Left hindlimb (tissue), 1 donor: ENCODE data around the gene GAGE10.

Experiments used
- DNase-seq: peaks from one replicate; pipeline ENCODE4 v3.0.0-alpha.2; 2018

The GAGE10 gene, protein sequence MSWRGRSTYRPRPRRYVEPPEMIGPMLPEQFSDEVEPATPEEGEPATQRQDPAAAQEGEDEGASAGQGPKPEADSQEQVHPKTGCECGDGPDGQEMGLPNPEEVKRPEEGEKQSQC

DNA sequence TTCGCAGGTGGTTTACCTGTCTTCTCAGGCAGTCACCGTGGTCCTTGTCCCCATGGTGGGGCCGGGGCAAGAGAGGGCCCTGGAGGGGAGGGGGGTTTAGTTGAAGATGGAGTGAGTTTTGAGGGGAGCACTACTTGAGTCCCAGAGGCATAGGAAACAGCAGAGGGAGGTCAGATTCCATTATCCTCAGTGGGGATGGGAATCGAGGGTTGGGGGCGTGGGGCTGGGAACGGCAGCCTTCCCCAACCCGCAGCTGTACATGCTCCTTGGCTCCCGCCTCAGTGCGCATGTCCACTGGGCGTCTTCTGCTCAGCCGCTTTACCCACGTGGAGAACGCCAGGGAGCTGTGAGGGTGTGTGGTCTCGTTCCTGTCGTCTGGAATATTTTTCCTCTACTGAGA, at the start of gene GAGE10:
GAGE10 (plus strand) TSS at position 301 of the 400 bp plus-strand sequence. CDS start 1,214 bp downstream, outside the sequence.
- DNase-seq: no peak

DNA sequence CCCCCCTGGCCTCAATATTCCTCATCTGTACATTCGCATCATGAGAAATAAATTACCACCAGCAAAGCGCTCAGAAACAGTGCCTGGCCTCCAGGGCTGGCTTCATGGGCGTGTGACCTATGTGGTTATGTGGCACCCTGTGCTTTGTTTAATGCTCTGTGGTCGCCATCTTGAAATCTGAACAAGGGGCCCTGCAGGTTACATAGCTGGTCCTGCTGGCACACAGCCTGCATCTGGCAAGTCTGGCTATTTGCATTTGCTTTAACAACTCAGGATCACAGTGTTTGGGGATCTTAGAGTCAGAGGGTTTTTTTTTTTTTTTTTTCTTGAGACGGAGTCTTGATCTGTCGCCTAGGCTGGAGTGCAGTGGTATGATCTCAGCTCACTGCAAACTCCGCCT, 48.8 kb upstream of the GAGE10 start:
- no peak for DNase-seq

DNA sequence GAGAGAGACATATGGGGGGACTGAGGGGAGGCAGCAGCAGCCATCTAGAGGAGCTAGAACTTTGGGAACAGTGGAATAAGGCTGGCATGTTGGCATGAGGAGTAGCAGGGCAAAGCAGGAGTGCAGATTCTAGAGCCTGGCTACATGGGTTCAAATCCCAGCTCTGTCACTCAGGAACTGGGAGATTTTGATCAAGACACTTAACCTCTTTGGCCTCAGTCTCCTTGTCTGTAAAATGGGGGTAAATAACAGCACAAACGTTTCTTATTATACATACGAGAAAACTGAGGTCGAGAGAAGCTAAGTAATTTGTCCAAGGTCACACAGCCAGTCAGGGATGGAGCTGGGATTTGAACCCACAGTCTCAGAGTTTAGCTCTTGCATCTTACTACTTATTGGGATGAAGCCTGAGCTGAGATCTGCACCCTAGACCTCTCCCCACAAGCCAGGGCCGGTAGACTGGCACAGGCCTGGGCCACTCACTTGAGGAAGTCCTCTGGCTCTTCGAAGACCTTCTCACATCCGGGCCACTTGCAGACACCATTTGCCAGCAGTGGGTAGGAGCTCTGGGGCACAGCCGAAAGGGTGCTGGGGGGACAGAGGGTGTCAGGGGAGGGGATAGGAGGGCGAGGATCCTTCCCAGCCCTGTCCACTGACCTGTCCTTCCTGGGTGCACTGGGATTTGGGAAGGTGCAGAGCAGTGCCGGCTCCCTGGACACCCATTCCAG, 47.0 kb upstream of the GAGE10 start:
- no peak for DNase-seq

DNA sequence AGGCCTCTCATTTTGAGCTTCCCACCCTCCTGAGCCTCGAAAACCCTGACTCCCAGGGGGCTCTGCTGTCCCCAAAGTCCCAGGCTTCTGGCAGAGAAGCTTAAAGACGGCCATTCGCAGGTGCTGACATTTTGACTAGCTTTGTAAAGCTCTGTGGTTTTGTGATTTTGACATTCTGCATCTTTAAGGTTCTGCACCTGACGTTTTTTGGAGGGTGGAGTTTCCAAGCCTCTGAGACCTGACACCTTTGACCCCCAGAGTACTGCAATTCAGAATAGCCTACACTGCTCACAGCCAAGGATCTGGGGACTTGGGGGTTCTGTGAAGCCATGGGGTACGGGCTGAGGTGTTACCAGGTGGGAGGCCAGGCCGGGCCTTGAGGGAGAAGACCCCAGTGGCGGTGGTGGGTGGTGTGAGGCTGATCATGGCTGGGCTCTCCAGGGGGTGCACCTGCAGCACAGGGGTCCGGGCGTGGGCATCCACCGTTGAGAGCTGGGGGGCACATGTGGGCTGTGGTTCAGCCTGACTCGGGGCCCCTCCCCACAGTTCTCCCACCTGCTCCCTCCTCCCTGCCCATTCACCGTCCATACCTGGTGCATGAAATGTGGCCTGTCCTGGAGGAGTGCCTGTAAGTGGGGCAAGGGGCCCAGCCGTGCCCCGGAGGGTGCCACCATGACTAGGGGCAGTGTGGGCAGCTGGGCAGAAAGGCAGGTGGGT, 46.2 kb upstream of the GAGE10 start:
- DNase-seq: no peak

DNA sequence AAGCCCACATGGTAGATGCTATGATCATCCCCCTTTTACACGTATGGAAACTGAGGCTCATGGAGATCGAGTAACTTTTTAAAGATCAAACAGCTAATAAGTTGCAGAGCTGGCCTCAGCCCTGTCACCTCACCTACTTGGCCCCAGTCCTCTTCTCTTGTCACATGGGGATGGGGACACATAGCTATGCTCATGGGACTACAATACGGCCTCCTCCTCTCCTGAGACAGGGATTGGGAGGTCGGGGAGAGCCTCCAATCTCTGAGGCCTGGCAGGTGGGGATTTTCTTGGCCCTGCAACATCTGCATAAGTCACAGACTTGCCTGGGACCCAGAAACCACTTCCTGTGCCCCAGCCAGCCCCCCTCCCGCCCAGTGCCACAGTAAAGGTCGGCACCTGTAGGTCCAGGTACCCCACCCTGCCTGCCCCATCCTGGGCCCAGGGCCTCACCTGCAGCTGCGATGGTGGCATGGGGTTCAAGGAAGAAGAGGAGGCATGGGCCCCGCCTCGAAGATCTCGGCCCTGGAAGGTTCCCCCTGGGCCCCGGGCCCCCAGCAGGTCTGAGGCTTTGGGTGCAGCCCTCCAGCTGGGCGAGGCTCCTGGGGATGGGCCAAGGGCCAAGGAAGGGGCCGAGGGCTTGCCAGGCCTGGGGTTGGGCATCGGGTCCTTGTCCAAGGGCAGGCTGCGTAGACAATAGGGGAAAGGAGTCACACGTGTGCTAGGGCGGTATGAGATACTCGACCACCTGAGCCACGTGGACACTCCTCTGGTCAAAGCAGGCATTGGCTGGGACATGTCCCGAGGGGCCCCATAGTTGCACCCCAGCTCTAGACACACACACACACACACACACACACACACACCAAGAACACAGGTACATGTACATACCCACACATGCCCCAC, 45.3 kb upstream of the GAGE10 start:
- no peak for DNase-seq

DNA sequence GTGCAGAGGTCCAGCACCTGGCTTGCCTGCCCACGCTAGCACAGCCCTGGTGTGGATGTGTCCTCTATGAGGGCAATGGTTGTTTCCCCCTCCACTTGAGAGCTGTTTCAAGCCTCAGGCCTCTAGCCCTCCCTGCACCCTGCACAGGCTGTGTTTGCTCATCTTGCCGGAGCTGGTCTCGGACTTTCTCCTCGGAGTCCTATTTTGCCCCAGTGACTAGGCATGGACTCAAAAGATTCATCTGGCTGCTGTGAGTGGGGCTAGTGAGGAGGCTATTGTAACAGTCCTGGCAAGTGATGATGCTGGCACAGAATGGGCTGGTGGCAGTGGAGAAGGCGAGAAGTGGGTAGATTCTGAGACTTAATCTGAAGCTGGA, 44.7 kb upstream of the GAGE10 start:
- no peak for DNase-seq

DNA sequence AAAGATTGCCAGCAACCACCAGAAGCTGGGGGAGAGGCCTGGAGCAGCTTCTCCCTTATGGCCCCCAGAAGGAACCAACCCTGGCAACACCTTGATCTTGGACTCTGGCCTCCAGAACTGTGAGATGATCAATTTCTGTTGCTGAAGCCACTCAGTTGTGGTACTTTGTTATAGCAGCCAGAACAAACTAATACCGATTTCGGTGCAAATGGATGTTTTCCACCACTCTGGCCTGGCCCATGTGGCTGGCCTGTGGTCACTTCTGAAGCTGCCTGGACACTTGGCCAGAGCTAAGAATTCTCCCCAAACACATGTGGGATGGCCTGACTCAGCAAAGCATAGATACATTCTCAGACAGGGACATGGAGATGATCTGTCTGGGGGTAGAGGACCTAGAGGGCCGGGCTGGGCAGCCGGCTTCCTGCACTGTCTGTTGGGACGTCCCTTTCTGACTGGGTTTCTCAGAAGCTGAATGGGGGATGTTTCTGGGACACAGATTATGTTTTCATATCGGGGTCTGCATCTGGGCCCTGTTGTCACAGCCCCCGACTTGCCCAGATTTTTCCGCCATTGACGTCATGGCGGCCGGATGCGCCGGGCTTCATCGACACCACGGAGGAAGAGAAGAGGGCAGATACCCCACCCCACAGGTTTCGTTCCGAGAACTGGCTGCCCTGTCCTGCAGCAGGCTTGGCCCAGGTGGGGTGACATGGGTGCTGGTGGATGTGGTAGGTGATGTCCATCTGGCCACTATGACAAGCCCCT, 43.0 kb upstream of the GAGE10 start:
- no peak for DNase-seq

DNA sequence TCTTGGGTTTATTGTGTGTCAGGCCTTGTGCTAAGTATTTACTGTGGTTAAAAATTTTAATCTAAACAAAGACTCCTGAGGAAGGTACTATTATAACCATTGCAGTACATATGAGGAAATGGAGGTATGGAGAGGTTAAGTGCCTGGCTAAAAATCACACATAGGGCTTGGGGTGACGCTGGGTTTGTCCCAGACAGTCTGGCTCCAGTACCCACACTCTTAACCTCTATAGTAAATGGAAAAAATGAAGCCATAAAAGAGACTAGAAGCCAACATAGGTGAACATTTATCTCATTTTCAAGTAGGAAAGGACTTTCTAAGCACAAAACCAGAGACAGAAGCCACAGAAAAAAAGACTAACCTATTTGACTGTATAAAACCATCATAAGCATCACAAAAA, 40.8 kb upstream of the GAGE10 start:
- no peak for DNase-seq

DNA sequence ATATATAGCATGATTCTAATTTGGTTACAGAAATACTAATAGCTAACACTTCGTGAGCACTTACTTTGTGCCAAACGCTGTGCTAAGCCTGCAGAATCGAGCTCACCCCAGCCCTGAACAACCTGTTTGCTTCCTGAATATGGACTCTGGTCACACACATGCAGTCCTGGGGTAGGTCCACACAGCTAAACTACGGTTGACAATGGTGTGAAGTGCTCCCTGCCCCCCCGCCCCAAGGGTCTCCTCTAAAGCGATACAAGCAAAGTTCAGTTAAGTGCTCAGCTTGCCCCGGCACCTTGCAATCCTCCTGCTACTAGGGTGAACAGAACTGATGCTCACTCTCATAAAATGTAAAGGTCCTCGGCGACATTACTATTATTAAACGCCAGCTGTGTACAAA, 39.8 kb upstream of the GAGE10 start:
- DNase-seq: no peak

DNA sequence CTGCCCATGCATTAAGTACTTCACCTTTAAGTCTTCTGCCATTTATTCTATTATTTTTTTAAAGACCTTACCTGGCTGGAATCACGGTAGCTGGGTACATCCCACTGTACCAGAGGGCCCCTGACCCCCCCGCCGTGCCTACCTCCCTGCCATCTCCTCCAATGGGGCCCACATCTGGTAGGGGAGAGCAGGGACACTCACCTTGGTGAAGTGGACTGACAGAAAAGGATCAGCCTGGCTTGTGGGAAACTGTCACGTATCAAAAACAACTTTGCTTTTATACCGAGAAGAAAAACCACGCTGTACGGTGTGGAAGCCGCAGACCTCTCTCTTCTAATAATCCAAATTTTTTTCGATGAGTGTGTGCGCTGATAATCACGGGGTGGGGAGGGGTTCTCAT, 39.0 kb upstream of the GAGE10 start, which contains the start of gene FOXP3:
FOXP3 (minus strand) TSS at position 251 of the 400 bp plus-strand sequence. CDS start 6,205 bp downstream, outside the sequence.
- DNase-seq: no peak

DNA sequence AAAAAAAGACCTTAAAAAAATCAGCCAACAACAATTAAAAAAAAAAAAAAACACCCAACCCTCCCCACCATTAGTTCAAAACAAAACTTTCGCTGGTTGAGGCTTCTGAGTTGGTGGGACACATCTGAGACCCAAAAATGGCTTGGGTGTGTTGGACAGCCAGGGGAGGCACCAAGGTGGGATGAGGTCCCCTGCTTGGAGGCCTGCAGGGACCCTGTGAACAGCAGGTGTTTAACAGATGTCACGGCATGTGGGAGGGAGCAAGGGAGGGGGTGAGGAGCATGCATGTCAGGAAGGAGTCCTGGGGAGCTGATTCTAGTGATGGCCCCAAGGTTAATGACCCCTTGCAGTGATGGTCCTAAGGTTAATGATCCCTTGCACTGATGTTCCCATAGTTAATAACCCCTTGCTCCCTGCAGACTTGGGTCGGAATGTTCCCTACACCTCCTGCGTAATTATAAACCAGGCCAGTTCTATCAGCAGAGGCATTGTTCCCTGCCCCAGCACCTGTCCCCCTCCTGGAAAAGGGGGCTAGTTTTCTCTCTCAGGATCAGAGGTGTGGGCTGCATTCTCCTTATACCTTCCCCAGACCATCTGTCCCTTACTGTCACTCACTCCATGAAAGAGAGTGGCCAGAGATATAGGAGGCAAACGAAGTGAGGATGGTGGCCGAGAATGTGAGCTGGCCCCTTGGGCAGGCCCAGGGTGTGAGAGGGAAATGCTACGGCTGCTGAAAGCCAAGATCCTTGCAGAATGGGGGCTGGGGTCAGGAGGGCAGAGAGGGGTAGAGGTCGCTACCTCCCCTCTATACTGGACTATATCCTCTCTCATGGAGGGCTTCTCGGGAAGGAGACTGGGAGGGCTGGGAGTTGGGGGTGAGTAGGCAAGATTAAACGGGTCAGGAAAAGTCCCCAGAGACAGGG, 36.7 kb upstream of the GAGE10 start:
- DNase-seq: no peak

DNA sequence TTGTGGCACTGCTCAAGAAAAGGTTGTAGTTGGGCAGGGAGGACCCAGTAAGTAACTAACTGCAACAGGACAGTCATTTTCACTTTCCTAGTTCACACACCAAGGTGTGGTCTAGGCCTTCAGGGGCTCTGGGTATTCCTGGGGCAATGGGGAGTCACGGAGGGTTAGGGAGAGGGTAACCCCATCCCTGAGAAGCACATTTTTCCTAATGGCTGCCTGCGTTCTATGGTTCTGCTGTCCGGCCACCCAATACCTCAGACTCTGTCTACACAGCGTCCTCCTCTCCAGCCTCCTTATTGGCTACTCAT, 34.8 kb upstream of the GAGE10 start:
- no peak for DNase-seq

DNA sequence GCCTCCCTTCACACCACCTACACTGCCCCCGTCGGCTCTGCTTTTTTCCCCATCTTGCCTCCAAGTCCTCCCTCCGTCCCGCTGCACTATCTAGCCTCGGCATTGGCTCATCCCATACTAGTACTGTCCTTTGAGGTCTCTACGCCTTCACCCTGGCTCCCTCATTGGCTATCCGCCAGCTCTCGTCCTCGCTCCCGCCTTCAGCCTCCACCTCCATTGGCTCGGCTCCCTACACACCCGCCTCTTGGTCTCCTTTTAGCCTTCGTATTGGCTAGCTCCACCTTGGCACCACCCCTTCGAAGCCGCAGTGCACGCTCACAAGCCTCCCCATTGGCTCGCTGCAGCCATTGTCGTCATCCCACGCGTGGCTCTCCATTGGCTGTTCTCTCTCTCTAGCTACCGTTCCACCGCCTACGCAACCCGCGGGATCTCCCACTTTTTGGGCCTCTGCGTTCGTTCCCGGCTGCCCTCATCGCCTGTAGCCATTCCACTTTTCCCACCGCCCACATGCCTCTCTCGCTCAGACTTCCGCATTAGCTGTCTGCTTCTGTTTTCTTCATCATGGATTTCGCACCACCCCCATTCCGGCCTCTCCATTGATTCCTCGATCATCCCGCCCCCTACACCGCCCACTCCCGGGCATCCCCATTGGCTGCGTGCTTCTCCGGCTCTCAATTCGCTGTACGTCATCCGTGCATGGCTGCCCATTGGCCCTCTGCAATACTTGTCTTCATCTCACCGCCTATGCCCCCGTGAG, 34.3 kb upstream of the GAGE10 start:
- DNase-seq: peak; percentile 97

DNA sequence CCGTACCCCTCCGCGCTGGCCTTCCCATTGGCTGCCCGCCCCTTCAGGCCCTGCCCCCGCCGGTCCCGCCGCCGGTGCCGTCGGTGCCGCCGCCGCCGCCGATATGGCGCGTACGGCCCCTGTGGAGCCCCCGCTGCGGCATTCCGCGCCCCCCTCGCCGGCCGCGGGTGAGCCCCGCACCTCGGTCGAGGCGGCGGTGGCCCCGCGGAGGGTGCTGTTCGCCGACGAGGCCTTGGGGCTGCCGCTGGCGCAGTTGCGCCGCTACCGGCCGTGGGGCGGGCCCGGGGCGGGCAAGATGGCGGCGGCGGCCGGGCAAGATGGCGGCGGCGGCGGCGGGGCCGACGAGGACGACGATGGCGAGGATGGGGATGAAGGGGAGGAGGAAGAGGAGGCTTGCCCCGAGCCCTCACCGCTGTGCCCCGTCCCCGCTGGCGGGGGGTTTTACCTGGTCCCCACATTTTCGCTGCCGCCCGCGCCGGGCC, 33.6 kb upstream of the GAGE10 start, which contains the start of gene PPP1R3F:
PPP1R3F (plus strand) TSS at position 27 of the 482 bp plus-strand sequence; CDS start at position 104, 77 bp downstream.
- DNase-seq: no peak

DNA sequence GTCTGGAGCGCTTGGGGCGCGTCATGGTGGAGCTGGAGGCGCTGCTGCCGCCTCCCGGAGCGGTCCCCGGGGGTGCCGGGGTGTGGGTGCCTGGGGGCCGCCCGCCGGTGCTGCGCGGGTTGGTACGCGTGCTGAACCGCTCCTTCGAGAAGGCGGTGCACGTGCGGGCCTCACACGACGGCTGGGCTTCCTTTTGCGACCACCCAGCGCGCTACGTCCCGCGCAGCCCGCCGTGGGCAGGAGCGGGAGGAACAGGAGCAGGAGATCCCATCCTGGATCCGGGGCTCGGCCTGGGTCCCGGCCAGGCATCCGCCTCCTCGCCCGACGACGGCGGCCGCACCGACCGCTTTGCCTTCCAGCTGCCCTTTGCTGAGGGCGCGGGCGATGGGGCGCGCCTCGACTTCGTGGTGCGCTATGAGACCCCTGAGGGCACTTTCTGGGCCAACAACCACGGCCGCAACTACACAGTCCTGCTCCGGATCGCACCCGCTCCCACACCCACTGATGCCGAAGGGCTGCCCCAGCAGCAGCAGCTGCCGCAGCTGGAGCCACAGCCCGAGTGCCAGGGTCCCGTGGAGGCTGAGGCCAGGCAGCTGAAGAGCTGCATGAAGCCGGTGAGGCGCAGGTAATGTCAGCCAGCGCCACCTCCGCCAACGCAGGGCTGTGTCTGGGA, 33.1 kb upstream of the GAGE10 start:
- no peak for DNase-seq

DNA sequence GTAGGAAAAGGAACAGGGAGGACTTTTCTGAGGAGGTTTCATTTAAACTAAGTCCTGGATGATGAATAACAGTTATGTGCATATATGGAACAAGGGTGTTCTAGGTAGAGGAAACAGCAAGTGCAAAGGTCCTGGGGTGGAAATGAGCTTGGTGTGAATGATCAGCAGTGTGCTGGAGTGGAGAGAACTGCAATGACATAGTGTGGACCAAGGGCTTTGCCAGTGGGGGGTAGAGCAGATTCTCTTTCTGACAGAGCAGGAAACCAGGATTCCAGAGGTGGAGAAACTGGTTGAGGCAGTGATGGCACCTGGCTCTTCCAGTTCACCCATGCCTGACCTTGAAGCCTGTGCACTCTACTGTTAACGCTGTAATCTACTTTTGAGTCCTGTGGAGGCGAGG, 32.1 kb upstream of the GAGE10 start:
- no peak for DNase-seq

DNA sequence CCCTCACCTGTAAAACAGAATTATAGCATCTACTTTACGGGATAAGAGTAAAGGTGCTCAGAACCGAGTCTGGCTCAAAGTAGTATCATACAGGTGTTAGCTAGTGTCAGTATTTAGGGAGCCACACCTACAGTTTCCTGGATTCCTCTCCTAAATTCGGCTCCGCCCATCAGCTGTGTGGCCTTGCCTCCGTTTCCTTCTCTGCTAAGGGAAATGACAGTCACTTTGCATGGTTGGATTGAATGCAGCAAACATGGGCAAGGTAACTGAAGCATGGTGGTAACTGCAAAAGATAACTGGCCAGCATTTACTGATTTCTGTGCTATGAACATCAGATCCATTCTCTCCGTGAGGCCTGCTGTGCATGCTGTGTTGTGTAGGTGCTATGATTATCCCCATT, 31.0 kb upstream of the GAGE10 start:
- no peak for DNase-seq

DNA sequence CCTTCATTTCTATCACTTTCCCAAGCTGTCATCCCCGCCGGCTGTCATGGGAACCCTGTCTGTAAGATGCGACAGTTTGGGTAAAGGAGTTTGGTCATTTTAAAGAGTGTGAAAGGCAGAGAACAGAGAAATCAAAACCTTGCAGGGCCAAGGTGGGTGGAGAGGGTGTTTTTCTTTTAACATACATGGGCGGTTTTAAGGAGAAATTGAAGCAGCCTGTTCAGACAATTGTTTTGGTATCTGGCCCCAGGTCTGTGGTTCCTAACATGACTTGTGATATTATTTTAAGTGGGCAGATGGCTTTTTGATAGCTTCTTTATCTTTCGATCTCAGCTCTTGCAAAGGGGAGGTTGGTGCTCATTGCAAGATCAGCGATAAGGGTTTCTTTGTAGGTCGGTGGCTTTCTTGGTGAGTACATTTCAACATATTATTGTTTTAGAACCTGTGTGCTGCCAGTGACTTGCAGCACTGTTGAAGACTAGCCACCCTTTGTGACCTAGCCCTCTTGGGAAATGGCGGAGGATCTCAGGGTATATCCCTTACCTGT, 30.2 kb upstream of the GAGE10 start:
- no peak for DNase-seq

DNA sequence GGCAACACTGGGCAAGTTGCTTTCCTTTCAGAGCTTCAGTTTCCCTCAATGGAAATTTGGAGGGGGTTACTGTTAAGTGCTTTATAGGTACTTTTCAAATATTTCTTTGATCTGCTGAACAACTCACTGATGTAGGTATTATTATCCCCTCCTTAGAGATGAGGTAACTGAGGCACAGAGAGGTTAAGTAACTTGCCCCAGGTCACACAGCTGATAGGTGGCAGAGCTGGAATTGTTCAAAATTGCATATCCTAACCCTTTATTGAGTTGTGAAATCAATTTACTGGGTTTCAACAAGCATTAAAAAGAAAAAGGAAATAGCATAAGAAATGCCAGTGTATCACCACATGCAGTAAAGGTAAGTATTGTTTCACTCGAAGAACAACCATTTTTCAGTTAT, 27.2 kb upstream of the GAGE10 start:
- DNase-seq: no peak
